ENCODE data around the gene TMEM52.

GRCh38 chr1:1911350-1912041 is 7.6 kb downstream of the TMEM52 start:
- TF ChIP-seq ZNF549 (tag by site-specific recombination; IDR thresholded peaks at IDR 0.05), result no peak
- TF ChIP-seq REST (tag by site-specific recombination; IDR thresholded peaks at IDR 0.05), result no peak
- TF ChIP-seq SCRT1 (tag by site-specific recombination; IDR thresholded peaks at IDR 0.05; ENCODE audit: borderline replicate concordance), result no peak
- TF ChIP-seq ZNF514 (tag by site-specific recombination; IDR thresholded peaks at IDR 0.05), result no peak
- no peak for TF ChIP-seq ZNF391 (tag by site-specific recombination; IDR thresholded peaks at IDR 0.05; ENCODE audit: borderline replicate concordance, low read depth)
- TF ChIP-seq YY1 (tag by site-specific recombination; IDR thresholded peaks at IDR 0.05), result no peak
